ENCODE results near the gene TLR1. TPM values are rescaled to one million over a fixed set of nuclear protein-coding genes. Genes with fewer than 3 reads are reported as not detected.

The TLR1 gene
- total RNA-seq, 4 donors from 2014 or later: 15.7 to 29.7 (median 22.8) TPM

GRCh38 chr4:38823766-38824165, 19.2 kb upstream of the TLR1 start:
- no peaks in the 10 kb centered on the region for H3K27me3 ChIP-seq
- no peak overlapping the region for H3K27ac ChIP-seq
- H3K9me3 ChIP-seq: no peaks in the 10 kb centered on the region
- no peak for DNase-seq (ENCODE audit: low spot score in 2 of 2)
- H3K36me3 ChIP-seq: no peaks in the 10 kb centered on the region
- 93 to 95% methylated on average over 19 to 24 of the region's 27 CpGs for WGBS, 2 donors
- TF ChIP-seq POLR2A (IDR thresholded peaks at IDR 0.05) (no peak), CTCF (IDR thresholded peaks at IDR 0.05) (no peak), EP300 (IDR thresholded peaks at IDR 0.05) (no peak)
- peaks cover 0 to 7% (median 2%) of the 10 kb centered on the region in 4 donors for H3K4me1 ChIP-seq
- H3K4me3 ChIP-seq: no peak overlapping the region

DNA sequence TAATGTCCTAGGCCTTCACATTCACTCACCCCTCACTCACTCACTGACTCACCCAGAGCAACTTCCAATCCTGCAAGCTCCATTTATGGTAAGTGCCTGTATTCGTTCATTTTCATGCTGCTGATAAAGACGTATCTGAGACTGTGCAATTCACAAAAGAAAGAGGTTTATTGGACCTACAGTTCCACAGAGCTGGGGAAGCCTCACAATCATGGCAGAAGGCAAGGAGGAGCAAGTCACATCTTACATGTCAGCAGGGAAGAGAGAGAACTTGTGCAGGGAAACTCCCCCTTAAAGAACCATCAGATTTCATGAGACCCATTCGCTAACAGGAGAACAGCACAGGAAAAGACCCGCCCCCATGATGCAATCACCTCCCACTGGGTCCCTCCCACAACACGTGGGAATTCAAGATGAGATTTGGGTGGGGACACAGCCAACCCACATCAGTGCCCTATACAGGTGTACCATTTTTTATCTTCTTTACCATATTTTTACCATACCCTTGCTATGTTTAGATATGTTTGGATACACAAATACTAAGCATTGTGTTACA, 18.2 kb upstream of the TLR1 start:
- H3K9me3 ChIP-seq: no peaks in the 10 kb centered on the region
- DNase-seq (ENCODE audit: low spot score in 2 of 2): no peak
- WGBS, 2 donors: 91 to 92% methylated on average over 5 of the region's 5 CpGs
- no peaks in the 10 kb centered on the region for H3K27me3 ChIP-seq
- peaks cover 0 to 13% (median 2%) of the 10 kb centered on the region in 4 donors for H3K4me1 ChIP-seq
- H3K27ac ChIP-seq: no peak overlapping the region
- TF ChIP-seq POLR2A (IDR thresholded peaks at IDR 0.05): no peak
- TF ChIP-seq EP300 (IDR thresholded peaks at IDR 0.05): no peak
- no peak for TF ChIP-seq CTCF (IDR thresholded peaks at IDR 0.05)
- H3K36me3 ChIP-seq: no peaks in the 10 kb centered on the region
- no peak overlapping the region for H3K4me3 ChIP-seq

GRCh38 chr4:38821739-38822138, 17.1 kb upstream of the TLR1 start:
- no peak for TF ChIP-seq CTCF (IDR thresholded peaks at IDR 0.05)
- TF ChIP-seq EP300 (IDR thresholded peaks at IDR 0.05): no peak
- TF ChIP-seq POLR2A (IDR thresholded peaks at IDR 0.05): no peak
- 91 to 92% methylated on average over 3 of the region's 3 CpGs for WGBS, 2 donors
- no peak for DNase-seq (ENCODE audit: low spot score in 2 of 2)

GRCh38 chr4:38820329-38821061, 15.9 kb upstream of the TLR1 start:
- Histone ChIP-seq H3K4me1 (peaks cover 0 to 21% (median 6%) of the 10 kb centered on the region in 4 donors), H3K27ac (peak overlapping the region in 2 of 4 donors; percentile 7 to 32), H3K9me3 (peaks cover 0 to 2% (median 0%) of the 10 kb centered on the region in 4 donors), H3K4me3 (no peak overlapping the region), H3K27me3 (no peaks in the 10 kb centered on the region), H3K36me3 (no peaks in the 10 kb centered on the region)
- WGBS, 2 donors: 55 to 63% methylated on average over 4 of the region's 4 CpGs
- DNase-seq (ENCODE audit: low spot score in 2 of 2): no peak
- no peak for TF ChIP-seq POLR2A (IDR thresholded peaks at IDR 0.05)
- TF ChIP-seq EP300 (IDR thresholded peaks at IDR 0.05): peak in 1 of 2 donors; percentile 7

More at GRCh38 chr4:38821739-38822138, 17.1 kb upstream of the TLR1 start:
- peaks cover 0 to 17% (median 2%) of the 10 kb centered on the region in 4 donors for H3K4me1 ChIP-seq
- H3K36me3 ChIP-seq: no peaks in the 10 kb centered on the region
- H3K27me3 ChIP-seq: no peaks in the 10 kb centered on the region
- no peak overlapping the region for H3K27ac ChIP-seq
- no peak overlapping the region for H3K4me3 ChIP-seq
- no peaks in the 10 kb centered on the region for H3K9me3 ChIP-seq

GRCh38 chr4:38819569-38819968, 15.0 kb upstream of the TLR1 start:
- peak overlapping the region in 1 of 4 donors; percentile 32 for H3K27ac ChIP-seq
- peaks cover 0 to 5% (median 0%) of the 10 kb centered on the region in 4 donors for H3K9me3 ChIP-seq
- no peaks in the 10 kb centered on the region for H3K36me3 ChIP-seq
- no peak for DNase-seq (ENCODE audit: low spot score in 2 of 2)
- H3K4me3 ChIP-seq: no peak overlapping the region
- 67 to 68% methylated on average over 3 of the region's 3 CpGs for WGBS, 2 donors
- peaks cover 0 to 21% (median 8%) of the 10 kb centered on the region in 4 donors for H3K4me1 ChIP-seq
- H3K27me3 ChIP-seq: no peaks in the 10 kb centered on the region
- TF ChIP-seq EP300 (IDR thresholded peaks at IDR 0.05) (no peak), CTCF (IDR thresholded peaks at IDR 0.05) (no peak), POLR2A (IDR thresholded peaks at IDR 0.05) (no peak)

Data from tibial nerve (tissue), 4 donors.